ENCODE measurements around the gene TTLL8.

DNA sequence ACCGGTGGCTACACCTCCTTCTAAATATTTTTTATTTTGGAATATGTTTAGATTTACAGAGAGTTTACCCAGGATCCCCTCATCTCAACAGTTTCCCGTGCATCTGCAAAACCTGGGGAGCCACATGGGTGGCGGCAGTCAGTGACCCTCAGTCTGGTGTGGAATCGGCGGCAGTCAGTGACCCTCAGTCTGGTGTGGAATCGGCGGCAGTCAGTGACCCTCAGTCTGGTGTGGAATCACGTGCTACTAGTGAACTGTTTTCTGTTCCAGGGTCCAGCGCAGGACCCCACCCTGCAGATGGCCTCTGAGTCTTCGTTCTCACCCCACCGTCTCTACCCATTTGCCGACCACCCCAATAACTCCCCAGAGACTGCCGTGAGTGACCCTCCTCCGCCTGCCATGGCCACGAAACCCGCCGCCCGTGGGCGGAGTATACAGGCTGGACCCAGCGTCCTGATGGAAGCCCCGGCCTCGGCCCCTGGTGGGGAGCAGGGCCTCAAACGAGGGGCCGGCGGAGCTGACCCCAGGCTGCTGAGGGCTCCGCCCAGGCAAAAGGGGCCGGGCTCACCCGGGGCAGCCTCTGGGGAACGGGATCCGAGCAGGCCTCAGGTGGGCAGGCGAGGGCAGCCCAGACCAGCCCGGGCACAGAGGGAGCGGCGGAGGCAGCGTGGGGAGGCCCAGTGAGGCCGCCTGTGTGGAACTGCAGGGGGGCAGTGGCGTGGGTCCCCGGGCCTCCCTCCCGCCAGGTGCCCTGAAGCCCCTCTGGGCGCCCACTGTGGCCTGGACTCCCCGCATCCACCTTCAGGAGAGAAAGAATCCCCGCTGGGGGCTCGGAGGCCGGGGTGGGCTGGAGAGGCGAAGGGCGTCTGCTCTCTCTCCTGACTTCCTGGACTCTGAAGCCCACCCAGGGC is 48.1 kb downstream of the TTLL8 start:
- no peak for TF ChIP-seq POLR2AphosphoS5 (IDR thresholded peaks at IDR 0.05; ENCODE audit: borderline replicate concordance, low read depth, low read length)
- TF ChIP-seq EZH2 (IDR thresholded peaks at IDR 0.05), result no peak
